Hematopoietic multipotent progenitor cell treated with erythropoietin and hydrocortisone succinate and interleukin-3 and kit ligand, for 15 days (in vitro differentiated cells): ENCODE data around the gene BMI1.

ENCODE experiments used
- DNase-seq: peaks from one replicate; pipeline ENCODE4 v3.0.0-alpha.2; 2015; ENCODE audit warnings: low spot score

BMI1 gene

DNA sequence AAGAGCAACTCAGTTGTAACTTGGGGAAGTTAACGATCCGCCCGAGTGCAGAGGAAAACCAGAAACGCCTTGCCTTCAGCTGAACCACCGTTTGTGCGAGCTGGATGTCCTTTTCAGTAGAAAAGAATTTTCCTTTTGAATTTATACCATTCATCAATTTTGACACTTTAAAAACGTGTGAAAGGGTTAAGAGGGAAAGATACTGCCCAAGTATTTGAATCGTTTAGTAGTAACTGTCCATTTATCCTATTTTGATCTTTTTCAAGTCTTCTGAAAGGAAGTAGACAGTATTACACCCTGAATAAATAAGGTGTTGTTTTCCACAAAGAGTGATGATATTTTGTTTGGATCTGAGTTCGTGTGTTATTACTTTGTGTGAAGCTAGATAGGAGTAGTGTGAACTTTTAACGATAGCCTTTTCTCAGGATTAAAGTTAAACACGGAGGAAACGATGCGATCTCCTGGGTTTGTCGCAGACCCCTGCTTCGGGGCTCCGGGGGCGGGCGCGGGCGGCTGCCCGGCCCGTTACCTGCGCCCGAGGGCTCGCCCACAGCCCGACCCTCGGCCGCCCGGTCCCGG lies 830 bp upstream of the BMI1 start:
- DNase-seq, result peak; percentile 32

DNA sequence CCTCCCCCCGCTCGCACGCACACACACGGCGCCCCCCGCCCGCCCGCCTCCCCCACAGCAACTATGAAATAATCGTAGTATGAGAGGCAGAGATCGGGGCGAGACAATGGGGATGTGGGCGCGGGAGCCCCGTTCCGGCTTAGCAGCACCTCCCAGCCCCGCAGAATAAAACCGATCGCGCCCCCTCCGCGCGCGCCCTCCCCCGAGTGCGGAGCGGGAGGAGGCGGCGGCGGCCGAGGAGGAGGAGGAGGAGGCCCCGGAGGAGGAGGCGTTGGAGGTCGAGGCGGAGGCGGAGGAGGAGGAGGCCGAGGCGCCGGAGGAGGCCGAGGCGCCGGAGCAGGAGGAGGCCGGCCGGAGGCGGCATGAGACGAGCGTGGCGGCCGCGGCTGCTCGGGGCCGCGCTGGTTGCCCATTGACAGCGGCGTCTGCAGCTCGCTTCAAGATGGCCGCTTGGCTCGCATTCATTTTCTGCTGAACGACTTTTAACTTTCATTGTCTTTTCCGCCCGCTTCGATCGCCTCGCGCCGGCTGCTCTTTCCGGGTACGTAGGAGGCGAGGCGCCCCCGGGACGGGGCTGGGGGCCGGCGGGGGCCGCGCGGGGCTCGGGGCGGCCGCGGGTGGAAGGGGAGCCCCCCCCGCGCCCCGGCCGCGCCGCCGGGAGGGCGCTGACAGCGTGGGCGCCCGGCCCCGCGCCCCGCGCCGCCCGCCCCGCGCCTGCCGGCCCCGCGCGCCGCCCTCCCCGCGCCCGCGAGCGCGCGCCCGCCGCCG lies 441 bp downstream of the BMI1 start:
- peak; percentile 60 for DNase-seq

DNA sequence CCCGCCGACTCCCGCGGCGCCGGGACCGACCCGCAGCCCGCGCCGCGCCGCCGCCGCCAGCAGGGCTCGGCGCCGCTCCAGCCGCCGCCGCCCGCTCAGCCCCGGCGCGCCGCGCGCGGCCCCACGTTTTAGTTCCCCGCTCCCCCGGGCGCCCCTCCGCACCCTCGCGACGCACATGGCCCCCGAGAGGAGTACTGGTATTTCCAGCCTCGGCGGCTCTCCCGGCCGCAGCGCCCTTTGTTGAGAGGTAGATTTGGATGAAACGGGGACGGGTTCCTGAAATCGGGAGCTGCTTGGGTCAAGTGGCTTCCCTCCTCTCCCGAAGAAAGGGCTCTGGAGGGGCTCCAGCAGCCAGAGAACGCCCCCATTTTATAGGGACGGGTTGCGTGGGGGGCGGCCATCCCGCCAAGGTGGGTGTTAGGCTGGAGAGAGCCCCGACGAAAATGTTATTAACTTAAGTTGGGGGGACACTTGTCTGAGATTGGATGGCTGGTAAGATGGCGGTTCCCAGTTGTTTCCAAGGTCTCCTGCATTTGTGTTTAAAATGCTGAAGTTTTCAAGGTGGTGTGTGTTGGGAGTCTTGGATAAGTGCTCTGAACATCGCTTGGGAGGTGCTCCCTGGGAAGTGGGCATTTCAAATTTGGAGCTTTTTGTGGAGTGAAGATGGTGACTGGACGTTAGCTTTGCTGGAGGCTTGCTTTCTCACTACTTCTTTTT lies 1.2 kb downstream of the BMI1 start:
- peak; percentile 15 for DNase-seq

DNA sequence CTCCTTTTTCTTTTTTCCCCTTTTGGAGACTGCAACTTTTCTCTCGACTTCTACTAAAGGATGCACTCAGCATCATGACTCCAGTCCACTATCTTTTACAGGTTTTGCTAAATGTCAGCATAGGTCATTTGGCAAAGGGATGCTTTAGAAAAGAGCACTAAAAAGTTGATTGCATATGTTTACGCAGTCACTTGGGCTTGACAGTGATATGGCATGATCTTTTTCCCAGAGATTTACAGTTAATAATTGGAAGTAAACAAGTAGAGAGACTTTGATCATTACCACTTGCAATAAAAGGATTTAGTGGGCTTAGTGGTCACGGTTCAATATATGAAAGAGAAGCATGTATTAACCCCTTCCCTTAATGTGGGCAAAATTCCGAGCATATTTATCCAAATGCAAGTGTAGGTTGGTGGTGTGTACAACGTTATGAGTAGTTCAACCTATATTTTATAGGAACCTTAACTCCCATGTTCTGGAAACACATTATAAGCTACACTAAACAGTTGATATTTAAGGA lies 1.8 kb downstream of the BMI1 start:
- peak; percentile 15 for DNase-seq

DNA sequence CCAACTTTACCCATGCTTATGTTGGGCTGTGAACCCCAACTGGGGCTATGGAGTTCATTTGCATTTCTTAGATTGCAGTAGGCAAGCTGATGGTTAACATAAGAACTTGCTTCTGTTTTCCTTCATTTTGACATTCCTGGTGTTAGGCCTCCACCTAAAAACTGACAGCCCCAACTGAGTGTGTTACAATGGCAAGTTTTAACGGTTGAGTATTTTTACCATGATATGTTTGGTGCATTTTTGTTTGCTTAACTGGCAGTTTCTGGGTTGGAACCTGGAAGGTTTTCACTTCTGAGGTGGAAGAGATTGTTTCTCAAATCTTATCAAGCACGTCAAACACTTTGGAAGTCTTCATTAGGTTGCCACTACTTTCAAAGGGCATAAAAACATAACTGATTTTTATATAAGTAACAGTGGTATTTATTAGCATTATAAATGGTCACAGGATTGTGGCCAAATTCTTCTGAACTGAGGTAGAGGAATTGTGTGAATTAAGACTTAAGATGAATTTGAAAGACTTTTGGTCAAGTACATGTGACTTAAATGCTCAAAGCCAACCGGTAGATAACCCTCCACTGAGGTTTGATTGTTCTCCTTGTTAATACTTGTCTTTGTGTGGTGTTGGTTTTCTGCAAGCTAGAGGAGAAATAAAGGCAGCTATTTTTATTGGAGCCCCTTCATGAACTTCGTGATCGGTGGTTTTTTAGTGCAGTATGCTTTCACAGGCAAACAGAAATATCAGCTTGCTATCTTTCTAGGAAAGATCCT lies 2.8 kb downstream of the BMI1 start:
- peak; percentile 7 for DNase-seq

DNA sequence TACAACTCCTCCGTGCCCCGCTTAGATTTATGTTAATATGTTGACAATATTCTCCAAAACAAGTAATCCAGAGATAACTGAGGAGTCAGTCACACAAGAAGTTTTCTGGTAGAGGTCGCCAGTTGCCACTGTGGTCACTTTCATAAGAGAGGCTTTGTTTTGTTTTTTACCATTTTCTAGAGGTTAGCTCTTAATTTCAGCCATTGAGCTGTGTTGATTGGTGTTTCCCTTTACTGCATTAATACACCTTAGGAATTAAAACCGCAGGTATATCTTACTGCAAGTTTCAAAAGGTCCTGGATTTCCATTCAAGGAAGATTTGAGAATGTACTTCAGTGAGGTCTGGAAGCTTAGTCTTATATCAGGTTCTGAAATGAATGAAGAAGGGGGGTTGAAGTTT lies 3.5 kb downstream of the BMI1 start:
- peak; percentile 11 for DNase-seq

DNA sequence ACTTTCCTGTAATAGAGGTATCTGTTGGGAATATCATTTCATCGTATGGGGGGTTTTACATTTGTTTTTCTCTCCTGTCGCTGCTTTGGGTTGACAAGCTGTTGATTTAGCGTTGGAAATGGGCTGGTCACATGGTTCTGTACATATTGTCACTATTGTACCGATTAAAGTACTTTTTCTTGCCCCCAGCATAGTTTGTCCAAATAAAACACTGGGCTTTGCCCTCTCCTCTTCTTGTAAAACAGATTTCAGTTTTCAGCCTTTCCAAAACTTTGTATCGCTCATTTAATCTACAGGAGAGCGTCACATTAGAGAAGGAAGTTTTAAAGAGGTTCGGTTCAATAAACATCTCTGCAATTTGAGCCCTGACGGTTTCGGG lies 4.0 kb downstream of the BMI1 start:
- no peak for DNase-seq

DNA sequence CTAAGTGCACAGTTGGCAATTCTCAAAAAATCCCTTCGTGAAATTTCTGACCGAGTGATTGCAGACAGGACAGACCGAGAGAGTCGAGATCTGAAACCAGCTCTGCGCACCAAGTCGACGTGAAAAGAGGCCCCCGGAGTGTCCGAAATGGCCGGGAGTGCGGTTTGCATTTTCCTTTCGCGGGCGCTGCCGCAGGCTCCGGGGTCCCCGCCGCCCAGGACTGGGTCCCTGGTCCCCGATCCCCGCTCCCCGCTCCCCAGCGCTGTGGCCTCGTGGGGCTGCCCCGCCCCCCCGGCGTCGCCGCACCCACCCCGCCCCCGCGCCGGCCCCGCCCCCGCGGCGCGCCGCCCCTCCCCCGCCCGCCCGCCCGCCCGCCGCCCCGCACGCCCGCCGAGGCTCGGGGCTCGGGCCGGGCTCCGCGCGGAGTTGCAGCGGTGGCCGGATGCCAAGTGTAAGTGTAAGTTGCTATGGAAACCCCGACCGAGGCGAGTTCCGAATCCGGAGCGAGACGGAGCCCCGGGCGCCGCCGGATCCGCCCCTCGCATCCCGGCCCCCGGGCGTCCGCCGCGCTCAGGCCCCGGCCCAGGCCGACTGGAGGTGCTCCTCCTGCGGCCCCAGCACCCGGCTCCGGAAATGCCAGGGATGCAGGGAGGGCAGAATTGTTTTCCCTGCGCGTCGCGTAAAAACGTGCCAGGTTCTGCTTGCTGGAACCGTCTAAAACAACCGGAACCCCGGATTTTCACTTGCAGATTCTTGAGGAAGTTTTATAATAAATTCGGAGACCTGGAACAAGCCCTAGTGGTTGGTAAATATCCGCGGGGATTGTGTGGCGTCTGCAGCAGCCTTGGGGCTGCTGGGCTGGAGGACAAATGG lies 4.6 kb downstream of the BMI1 start:
- peak; percentile 84 for DNase-seq

DNA sequence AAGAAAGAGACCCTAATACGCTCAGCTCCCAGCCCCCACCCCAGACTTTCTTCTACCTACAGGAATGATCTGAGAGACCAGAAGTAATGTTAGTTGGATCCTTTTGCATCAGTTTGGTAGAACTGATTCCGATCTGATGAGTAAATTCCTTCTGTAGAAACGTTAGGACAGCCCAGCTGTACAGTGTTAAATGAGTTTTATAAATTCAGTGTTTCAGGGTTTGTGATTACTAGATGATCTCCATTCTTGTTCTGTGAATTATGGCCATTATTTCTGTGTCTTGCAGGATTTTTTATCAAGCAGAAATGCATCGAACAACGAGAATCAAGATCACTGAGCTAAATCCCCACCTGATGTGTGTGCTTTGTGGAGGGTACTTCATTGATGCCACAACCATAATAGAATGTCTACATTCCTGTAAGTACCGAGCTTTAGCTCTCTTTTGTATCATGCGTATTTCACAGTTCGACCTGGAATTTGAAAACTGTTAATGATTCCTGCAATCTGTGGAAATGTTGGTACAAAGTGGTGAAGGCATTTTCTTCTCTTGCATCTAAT lies 5.3 kb downstream of the BMI1 start:
- no peak for DNase-seq

DNA sequence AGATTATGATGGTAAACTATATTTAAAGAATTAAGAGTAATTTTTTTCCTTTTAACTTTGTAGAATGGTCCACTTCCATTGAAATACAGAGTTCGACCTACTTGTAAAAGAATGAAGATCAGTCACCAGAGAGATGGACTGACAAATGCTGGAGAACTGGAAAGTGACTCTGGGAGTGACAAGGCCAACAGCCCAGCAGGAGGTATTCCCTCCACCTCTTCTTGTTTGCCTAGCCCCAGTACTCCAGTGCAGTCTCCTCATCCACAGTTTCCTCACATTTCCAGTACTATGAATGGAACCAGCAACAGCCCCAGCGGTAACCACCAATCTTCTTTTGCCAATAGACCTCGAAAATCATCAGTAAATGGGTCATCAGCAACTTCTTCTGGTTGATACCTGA lies 8.3 kb downstream of the BMI1 start:
- DNase-seq, result no peak

DNA sequence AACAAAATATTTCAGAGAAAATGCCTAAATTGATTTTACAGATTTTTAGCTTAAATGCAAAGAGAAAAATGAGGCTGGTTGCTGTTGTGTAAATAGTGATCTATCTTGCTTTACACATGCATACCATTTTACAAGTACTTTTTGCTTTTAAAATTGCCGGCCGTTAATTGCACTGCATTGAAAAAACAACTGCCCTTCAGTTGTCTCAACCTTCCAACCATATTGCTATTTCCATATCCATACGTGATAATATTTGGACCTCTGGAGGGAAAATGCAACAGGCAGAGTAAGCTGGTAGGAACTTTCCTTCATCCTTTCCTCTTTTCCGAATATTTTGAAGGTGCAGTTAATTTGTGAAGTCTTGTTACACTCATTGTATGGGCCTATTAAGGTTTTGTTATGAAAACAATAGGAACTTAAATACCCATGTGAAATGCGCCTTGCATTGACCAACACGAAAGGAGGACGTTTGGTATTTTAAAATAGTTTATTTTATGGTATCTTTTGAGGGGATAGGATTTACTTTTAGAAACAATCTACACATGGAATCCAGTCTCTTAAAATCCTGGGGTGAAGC lies 11.3 kb downstream of the BMI1 start:
- no peak for DNase-seq

DNA sequence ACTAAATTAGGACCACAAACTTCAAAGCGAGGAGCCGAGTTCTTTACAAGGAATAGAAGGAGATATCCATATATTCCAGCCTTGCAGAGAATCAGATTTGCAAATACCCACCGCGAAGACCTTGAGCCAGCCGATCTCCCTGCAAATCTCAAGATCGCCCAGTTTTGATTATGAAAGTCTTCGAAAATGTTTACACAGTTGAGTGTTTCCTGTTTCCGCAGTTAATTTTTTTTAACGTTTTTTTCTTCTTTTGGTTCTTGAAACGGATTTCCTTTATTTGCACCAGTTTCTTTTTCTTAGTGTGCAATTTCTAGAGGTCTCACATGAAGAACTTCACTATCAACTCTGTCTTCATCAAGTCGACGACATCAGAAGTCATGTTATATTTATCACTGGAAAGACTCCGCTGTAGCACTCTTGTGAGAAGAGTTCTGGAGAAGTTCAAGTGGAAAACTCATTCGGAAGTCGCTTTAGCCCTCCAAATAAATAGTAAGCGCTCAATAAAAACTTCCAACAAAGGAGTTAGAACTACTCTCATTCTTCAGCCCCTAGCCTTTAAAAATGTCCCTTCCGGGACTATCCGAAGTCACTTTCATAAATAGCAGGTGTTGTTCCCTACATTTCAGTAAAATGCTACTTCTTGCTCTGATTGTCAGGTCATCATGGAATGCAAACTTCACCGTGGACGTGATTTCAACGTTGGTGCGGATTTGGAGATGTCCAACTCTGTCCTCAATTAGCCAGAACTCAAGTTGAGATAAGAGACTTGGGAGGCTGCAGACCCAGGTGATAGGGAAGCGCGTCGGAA lies 12.5 kb downstream of the BMI1 start:
- DNase-seq, result no peak

DNA sequence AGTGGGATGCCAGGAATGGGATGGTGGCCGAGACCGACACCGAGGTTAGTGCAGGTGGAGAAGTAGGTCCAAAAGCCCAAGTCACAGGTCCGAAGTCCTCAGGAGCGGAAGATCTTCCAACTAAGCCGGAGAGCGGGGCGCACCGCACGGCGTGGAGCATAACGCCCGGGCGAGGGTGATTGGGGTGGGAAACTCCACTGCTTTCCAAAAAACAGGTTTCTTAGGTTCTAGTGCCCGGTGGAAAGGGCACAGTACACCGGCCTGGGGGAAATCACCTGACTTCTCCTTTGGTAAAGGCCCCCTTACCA lies 13.0 kb downstream of the BMI1 start:
- DNase-seq, result no peak

DNA sequence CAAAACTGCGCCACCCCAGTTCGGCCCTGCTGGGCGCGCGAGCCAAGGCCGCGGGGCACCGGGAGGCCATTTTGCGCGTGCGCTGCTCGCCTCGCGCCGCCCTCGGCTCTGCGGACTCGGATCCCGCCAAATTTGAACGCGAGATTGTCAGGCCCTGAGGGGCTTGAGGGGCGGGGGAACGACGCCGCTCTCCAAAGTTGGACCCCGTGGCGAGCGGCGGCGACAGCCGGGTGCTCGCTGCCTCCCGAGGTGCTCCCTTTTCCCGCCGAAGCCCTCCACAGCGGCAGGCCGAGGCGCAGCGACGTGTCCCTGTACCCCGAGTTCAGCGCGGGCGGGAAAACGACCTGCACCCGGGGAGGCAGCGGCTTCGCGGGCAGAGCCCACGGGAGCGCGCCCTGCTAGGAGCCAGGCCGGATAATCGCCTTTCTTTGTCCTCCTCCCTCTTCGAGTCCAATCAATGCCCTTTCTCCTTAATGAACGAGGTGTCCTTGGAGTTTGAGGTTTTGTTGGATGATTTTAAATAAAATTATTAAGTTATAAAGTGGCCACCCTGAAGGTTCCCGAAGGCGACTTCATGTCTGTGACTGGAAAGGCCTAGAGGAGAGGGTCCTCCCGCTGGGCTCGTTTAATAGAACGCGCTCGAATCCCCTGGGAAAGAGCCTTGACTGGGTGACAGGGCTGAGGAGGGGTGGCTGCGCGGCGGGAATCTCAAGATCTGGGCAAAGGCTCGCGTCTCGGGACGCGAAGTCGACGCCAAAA lies 13.7 kb downstream of the BMI1 start:
- DNase-seq, result peak; percentile 41

DNA sequence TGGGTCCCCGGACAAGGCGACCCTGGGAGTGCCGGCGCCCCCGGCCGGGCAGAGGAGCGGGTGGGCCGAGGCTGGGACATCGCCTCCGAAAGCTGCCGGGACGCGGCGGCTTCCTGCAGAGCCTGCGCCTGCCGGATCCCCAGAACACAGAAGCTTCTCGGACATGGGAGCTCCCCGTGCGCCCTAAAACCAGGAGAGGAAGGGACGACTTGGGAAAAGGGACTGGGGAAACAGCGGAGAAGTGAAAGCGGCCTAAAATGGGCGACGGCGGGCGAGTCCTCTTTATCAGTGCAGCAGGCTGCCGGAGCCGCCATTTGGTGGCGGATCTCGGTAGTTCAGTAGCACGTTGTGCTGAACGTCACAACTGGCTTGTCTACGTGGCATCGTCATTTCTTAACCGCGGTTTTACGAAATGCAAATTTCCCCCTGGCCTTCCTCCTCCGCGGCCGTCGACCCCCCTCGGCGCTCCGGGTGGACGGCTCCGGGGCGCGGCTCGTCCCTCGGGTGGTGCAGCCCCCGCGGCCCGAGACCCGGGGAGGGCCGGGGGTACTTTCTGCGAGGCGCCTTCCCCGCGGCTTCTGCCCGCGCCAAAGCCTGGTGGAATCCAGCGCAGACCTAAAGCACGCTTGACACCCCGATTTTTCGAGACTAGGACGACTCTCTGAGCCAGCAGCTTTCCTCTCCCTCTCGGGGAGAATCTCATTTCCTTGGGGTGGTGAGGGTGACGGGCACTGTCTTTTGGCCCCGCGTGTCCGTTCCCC lies 14.5 kb downstream of the BMI1 start:
- DNase-seq, result peak; percentile 81

DNA sequence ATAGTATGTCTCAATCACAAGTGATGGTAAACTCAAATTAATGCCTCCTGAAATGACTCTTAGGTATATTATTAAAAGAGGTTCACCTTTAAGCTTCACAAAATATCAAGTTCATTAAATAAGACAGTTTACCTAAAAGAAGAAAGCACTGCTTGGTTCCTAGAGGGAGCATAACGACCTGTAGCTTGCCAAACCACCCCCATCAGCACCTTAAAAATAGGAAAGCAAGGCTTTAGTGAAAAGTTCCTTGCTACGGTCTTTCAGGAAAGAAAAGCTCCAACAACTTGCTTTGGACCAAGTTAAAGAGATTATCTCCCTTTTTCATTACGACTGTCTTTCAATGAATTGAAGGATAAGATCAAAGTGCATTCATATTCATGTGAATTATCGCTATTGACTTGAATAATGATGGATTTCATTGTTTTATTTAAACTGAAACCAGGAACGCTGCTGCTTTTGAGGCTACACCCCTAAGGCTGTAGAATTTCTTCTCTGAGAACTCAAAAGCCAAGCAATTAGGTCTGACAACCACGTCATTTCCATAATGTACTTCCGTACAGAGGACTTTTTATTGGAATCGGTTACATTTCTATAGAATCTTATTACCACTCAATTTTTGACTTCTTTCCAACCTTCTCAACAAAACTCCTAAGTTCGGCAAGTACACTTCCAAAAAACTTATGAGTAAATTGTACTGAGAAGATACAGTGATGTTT lies 17.4 kb downstream of the BMI1 start:
- no peak for DNase-seq

DNA sequence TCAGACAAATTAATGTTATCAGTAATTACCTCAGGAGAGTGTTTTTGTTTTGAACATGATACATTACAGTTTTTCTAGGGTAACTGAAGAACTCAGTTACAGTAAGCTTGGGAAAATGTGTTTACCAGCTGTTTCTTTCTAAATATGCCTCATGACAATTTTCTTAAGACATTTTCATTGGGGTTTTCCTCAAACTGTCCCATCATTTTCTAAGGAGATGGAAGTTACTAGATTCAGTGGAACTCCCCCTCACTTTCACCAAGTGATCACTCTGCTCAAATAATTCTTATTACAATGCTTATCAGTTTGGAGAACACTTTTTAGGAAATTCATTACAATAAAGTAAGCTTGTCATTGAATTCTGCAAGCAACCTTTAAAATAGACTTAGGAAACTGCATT lies 18.0 kb downstream of the BMI1 start:
- DNase-seq, result no peak
